Measurements from ENCODE around the gene ST3GAL4.
"Not testable (repeated sequence)": the region's sequence is repeated elsewhere in the genome, so short reads cannot be mapped to it uniquely, and the experiment has no call there.

ST3GAL4 gene

GRCh38 chr11:126345759-126346585 is 9.5 kb upstream of the ST3GAL4 start:
- no peak for DNase-seq (ENCODE audit: low read depth in 1 of 2, low spot score in 1 of 2)

GRCh38 chr11:126346586-126346940 is 8.9 kb upstream of the ST3GAL4 start:
- DNase-seq (ENCODE audit: low read depth in 1 of 2, low spot score in 1 of 2) = no peak

- DNase-seq (ENCODE audit: low read depth in 1 of 2, low spot score in 1 of 2) = not testable (repeated sequence)
These were observed 8.5 kb upstream of the ST3GAL4 start for GRCh38 chr11:126346946-126347345.

- DNase-seq (ENCODE audit: low read depth in 1 of 2, low spot score in 1 of 2) = no peak
These were observed 7.5 kb upstream of the ST3GAL4 start for GRCh38 chr11:126347751-126348668.

- no peak for DNase-seq (ENCODE audit: low read depth in 1 of 2, low spot score in 1 of 2)
These were observed 6.5 kb upstream of the ST3GAL4 start for GRCh38 chr11:126348806-126349582.

GRCh38 chr11:126350836-126351235 is 4.7 kb upstream of the ST3GAL4 start:
- DNase-seq (ENCODE audit: low read depth in 1 of 2, low spot score in 1 of 2) = no peak

- no peak for DNase-seq (ENCODE audit: low read depth in 1 of 2, low spot score in 1 of 2)
These were observed 3.3 kb upstream of the ST3GAL4 start for GRCh38 chr11:126352163-126352562.

GRCh38 chr11:126352934-126353801 is 2.3 kb upstream of the ST3GAL4 start:
- DNase-seq (ENCODE audit: low read depth in 1 of 2, low spot score in 1 of 2) = no peak

GRCh38 chr11:126354631-126355323 is 709 bp upstream of the ST3GAL4 start:
- no peak for DNase-seq (ENCODE audit: low read depth in 1 of 2, low spot score in 1 of 2)

DNA sequence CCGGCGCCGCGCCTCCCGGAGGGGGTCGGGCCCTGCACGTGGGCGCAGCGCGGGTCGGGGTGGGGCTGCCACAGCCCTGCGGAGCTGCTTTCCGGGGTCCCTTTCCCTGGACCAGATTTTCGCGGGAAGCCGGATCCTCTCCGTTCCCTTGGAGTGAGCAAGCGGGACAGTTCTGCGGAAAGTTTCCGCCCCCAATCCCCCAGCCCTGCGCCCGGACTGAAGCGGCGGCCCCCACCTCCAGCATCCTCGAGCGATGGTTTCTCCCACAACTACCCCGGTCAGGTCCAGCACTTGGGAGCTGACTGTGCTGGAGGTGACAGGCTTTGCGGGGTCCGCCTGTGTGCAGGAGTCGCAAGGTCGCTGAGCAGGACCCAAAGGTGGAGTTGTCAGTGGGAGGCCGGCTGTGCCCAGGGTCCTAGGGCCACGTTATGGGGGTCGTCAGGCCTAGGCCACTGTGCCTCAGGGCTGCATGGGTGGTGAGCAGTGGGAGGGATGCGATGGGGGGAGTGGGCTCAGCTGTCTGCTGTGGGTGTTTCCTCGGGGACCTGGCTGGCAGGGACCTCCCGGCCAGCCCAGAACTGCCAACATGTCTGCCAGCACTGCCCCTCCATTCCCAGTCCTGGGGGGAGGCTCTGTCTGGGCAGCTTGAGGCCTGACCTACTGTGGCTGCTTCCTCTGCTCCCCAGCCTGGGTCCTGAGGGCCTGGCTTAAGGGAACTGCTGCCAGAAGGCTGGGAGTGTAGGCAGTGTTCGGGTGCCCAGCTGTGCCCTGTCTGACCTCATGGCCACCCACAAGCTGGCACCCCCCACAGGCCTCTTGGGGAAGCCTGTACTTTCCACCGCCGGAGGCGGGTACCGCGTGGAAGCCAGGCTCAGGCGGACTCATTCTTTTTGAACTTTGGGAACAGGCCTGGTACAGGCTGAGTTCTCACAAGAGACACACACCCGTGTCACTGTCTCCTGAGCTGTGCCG is 726 bp downstream of the ST3GAL4 start:
- no peak for DNase-seq (ENCODE audit: low read depth in 1 of 2, low spot score in 1 of 2)

- no peak for DNase-seq (ENCODE audit: low read depth in 1 of 2, low spot score in 1 of 2)
These were observed 1.8 kb downstream of the ST3GAL4 start for GRCh38 chr11:126357055-126357962.

DNA sequence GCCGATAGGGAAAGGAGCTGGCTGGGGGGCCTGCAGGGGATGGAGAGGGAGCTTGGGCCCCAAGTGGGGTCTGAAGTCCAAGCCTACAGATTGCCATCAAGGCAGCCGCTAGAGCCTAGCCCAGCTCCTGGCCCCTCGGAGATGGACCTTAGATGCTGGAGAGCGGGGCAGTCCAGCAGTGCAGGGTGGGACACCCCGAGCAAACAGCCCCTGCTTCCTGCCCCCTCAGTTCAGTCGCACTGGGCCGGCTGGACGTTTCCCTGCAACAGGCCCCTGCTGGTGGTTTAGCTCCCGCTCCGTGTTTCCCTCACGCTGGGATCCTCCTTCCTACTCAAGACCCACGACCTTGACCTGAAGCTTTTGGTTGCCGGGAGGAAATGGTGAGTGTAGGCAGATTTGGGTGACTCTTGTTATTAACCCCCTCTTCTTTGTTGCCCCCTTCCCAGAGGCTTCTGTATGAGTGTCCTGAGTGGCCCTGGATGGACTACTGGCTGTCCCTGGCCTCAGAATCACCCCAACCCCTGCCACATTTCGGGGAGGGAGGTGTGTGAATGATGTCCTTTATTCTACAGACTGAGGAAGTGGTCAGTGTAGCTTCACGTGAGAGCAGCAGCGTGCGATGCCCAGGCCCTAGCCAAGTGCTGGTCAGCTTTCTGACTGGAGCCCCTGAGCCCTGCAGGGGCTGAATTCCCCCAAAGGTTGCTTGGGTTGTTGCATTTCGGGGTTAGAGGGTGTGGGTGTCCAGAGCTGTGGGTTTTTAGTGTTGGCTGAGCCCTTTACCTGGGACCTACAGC is 2.7 kb downstream of the ST3GAL4 start:
- DNase-seq (ENCODE audit: low read depth in 1 of 2, low spot score in 1 of 2) = no peak

DNA sequence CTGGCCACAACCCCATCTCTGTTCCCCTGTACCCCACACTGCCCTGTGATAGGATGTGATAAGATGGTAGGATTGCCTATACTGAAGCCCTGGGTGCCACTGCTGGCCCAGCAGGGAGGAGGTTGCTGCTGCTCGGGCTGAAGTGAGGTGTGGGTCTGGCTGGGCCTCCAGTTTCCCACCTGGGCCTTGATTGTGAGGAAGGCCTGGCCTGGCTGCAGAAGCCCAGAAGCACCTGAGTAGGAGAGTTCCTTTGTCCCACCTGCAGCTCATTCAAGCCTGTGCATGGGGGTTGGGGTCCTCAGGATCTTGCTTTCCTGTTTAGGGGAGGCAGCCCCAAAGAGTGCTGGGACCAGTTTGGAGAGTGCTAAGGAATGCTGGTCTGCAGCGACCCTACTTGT is 3.3 kb downstream of the ST3GAL4 start:
- DNase-seq (ENCODE audit: low read depth in 1 of 2, low spot score in 1 of 2) = no peak

- no peak for DNase-seq (ENCODE audit: low read depth in 1 of 2, low spot score in 1 of 2)
These were observed 4.1 kb downstream of the ST3GAL4 start for GRCh38 chr11:126359431-126360048.

- no peak for DNase-seq (ENCODE audit: low read depth in 1 of 2, low spot score in 1 of 2)
These were observed 4.6 kb downstream of the ST3GAL4 start for GRCh38 chr11:126360049-126360446.

DNA sequence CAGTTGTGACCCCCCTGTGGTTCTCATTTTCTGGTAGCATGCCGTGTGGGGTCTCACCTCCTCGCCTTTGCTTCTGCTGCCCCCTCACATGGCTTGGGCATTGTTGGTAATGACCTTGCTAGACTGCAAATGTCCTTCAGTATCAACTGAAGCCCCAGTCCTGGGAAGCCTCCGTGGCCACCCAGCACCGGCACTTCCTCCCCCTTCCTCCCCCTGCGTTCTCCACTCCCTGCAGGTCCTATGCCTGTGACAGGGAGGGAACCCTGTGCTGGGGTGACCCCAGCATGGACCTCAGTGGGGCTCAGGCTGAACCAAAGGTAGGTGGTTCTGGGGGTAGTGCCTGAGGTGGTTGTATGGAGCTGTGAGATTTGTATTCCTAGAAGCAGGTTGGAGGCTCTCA is 5.9 kb downstream of the ST3GAL4 start:
- no peak for DNase-seq (ENCODE audit: low read depth in 1 of 2, low spot score in 1 of 2)
